Esophagus squamous epithelium (tissue), 5 donors: Measurements from ENCODE around the gene FCHSD2. TPM values are rescaled to one million over a fixed set of nuclear protein-coding genes. Genes with fewer than 3 reads are reported as not detected.
"Not testable (repeated sequence)": the region's sequence is repeated elsewhere in the genome, so short reads cannot be mapped to it uniquely, and the experiment has no call there.

Experiments used
- DNase-seq: peaks from one replicate; lab custom pipeline; 2025; lab: John Stamatoyannopoulos, UW
- H3K27ac ChIP-seq, 4 donors: fragments of 200-600 bp; sonication (generic); one replicate each; pipeline ENCODE4 v1.5.1; 2016 to 2019; ENCODE audit warnings: mild to moderate bottlenecking in 1 of 4
- H3K27me3 ChIP-seq, 4 donors: fragments of 200-600 bp; sonication (generic); 1 replicate in 3 of 4; 2 replicates in 1 of 4; pipeline versions ENCODE4 v1.5.1 to v1.6.0; 2017 to 2021; ENCODE audit warnings: antibody characterized with exemption in 1 of 4
- H3K36me3 ChIP-seq, 3 donors: fragments of 200-600 bp; sonication (generic); one replicate each; pipeline ENCODE4 v1.5.1; 2016 to 2019
- H3K4me1 ChIP-seq, 3 donors: fragments of 200-600 bp; sonication (generic); one replicate each; pipeline ENCODE4 v1.5.1; 2017 to 2019
- H3K4me3 ChIP-seq, 4 donors: fragments of 200-600 bp; sonication (generic); 1 replicate in 3 of 4; 2 replicates in 1 of 4; pipeline ENCODE4 v1.5.1; 2016 to 2019; ENCODE audit warnings: mild to moderate bottlenecking in 2 of 4, moderate library complexity in 1 of 4
- H3K9me3 ChIP-seq, 3 donors: fragments of 200-600 bp; sonication (generic); one replicate each; pipeline ENCODE4 v1.5.1; 2016 to 2019
- POLR2A ChIP-seq, 4 donors: fragments of 450-650 bp; IDR thresholded peaks; one replicate each; pipeline ENCODE4 v1.6.1; 2017; ENCODE audit warnings: antibody characterized with exemption in 4 of 4, mild to moderate bottlenecking in 4 of 4, moderate library complexity in 3 of 4
- WGBS, 2 donors: methylation state at CpG; one replicate each; pipeline ENCODE4 v1.1.5; 2018; 5-methylcytosine and 5-hydroxymethylcytosine counted together
- intact Hi-C: fragments of 100-400 bp; cut with DNase I; formaldehyde crosslinking; loops from one replicate; pipeline ENCODE4 v1.15.0; 2022
- total RNA-seq, 4 donors: library from RNA; depleted of rRNA; stranded (reverse); fragments of >200 nt; gene quantifications; one replicate each; pipeline ENCODE4 v1.1.0, GENCODE V29; 2016
- TF ChIP-seq, protein P1 (sequence below), 6 experiments: fragments of 450-650 bp in 4 of 6; fragments of 200-600 bp in 2 of 6; sonication (generic) in 2 of 6; IDR thresholded peaks; one replicate each; pipeline ENCODE4 v1.5.1; 2016 to 2019; ENCODE audit warnings: antibody characterized with exemption in 6 of 6, mild to moderate bottlenecking in 4 of 6, moderate library complexity in 4 of 6
- donor health status: DM: yes; HTN: yes; CAD: no.

Gene FCHSD2
- total RNA-seq, 4 donors from 2014 or later: 4.1 to 12.8 (median 6.8) TPM

- 52 to 68% methylated on average over 8 of the region's 11 CpGs for WGBS, 2 donors
- intact Hi-C loops: no loop called here
- peak overlapping the region in 2 of 4 donors; percentile 44 to 63 for H3K27ac ChIP-seq
- peaks cover 0 to 75% (median 4%) of the 10 kb centered on the region in 3 donors for H3K36me3 ChIP-seq
- H3K4me3 ChIP-seq: no peak overlapping the region
- H3K4me1 ChIP-seq: peaks cover 6 to 31% (median 16%) of the 10 kb centered on the region in 3 donors
- TF ChIP-seq POLR2A (IDR thresholded peaks at IDR 0.05): no peak
- TF ChIP-seq, protein P1, sequence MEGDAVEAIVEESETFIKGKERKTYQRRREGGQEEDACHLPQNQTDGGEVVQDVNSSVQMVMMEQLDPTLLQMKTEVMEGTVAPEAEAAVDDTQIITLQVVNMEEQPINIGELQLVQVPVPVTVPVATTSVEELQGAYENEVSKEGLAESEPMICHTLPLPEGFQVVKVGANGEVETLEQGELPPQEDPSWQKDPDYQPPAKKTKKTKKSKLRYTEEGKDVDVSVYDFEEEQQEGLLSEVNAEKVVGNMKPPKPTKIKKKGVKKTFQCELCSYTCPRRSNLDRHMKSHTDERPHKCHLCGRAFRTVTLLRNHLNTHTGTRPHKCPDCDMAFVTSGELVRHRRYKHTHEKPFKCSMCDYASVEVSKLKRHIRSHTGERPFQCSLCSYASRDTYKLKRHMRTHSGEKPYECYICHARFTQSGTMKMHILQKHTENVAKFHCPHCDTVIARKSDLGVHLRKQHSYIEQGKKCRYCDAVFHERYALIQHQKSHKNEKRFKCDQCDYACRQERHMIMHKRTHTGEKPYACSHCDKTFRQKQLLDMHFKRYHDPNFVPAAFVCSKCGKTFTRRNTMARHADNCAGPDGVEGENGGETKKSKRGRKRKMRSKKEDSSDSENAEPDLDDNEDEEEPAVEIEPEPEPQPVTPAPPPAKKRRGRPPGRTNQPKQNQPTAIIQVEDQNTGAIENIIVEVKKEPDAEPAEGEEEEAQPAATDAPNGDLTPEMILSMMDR (IDR thresholded peaks at IDR 0.05): no peak
- H3K27me3 ChIP-seq: no peaks in the 10 kb centered on the region
- no peaks in the 10 kb centered on the region for H3K9me3 ChIP-seq
- DNase-seq: no peak
Observed at GRCh38 chr11:72828081-72828567, 314.0 kb downstream of the FCHSD2 start.

- Histone ChIP-seq H3K4me1 (peaks cover 6 to 27% (median 13%) of the 10 kb centered on the region in 3 donors), H3K27ac (peak overlapping the region in 2 of 4 donors; percentile 44 to 63), H3K36me3 (peaks cover 0 to 79% (median 4%) of the 10 kb centered on the region in 3 donors)
- intact Hi-C loops, H3K9me3 ChIP-seq, H3K27me3 ChIP-seq, H3K4me3 ChIP-seq, DNase-seq: not testable (repeated sequence)
- WGBS, 2 donors: 75 to 76% methylated on average over 10 to 11 of the region's 11 CpGs
Observed at GRCh38 chr11:72827656-72828055, 314.5 kb downstream of the FCHSD2 start.

DNA sequence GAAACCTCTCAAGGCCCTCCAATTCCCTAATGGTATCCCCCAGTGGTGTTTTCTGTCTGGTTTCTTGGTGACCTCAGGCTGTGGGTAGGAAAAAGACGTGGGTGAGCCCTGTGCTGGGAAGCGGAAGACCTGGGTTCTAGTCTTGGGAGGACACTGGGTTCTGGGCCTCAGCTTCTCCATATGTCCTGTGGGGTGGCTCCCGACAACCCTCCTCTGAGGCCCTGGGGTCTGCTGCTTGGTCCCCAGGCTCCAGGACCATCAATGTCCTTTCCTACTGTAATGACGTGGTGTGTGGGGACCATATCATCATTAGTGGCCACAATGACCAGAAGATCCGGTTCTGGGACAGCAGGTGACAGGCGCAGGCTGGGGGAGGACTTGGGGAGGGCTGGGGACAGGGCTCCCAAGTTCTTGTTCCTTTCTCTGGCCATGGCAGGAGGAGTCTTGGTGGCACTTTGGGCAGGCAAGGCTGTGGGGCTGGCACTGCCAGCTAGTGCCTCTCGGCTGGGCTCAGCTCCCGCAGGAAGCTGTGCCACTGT lies 315.1 kb downstream of the FCHSD2 start:
- H3K27ac ChIP-seq: peak overlapping the region in 1 of 4 donors; percentile 44
- no peaks in the 10 kb centered on the region for H3K27me3 ChIP-seq
- DNase-seq: no peak
- no peaks in the 10 kb centered on the region for H3K9me3 ChIP-seq
- intact Hi-C loops: no loop called here
- H3K4me1 ChIP-seq: peaks cover 6 to 27% (median 9%) of the 10 kb centered on the region in 3 donors
- 74 to 83% methylated on average over 1 to 7 of the region's 8 CpGs for WGBS, 2 donors
- TF ChIP-seq, protein P1 (IDR thresholded peaks at IDR 0.05): no peak
- TF ChIP-seq POLR2A (IDR thresholded peaks at IDR 0.05): no peak
- H3K4me3 ChIP-seq: no peak overlapping the region
- peaks cover 0 to 83% (median 4%) of the 10 kb centered on the region in 3 donors for H3K36me3 ChIP-seq

- H3K4me1 ChIP-seq: peaks cover 5 to 27% (median 9%) of the 10 kb centered on the region in 3 donors
- H3K4me3 ChIP-seq: no peak overlapping the region
- DNase-seq: no peak
- TF ChIP-seq, protein P1 (IDR thresholded peaks at IDR 0.05): no peak
- TF ChIP-seq POLR2A (IDR thresholded peaks at IDR 0.05): no peak
- peaks cover 0 to 83% (median 4%) of the 10 kb centered on the region in 3 donors for H3K36me3 ChIP-seq
- intact Hi-C loops: no loop called here
- no peaks in the 10 kb centered on the region for H3K9me3 ChIP-seq
- 88 to 96% methylated on average over 6 to 8 of the region's 15 CpGs for whole genome bisulfite sequencing, 2 donors
- H3K27ac ChIP-seq: no peak overlapping the region
- no peaks in the 10 kb centered on the region for H3K27me3 ChIP-seq
Observed at GRCh38 chr11:72826191-72826941, 315.8 kb downstream of the FCHSD2 start.

DNA sequence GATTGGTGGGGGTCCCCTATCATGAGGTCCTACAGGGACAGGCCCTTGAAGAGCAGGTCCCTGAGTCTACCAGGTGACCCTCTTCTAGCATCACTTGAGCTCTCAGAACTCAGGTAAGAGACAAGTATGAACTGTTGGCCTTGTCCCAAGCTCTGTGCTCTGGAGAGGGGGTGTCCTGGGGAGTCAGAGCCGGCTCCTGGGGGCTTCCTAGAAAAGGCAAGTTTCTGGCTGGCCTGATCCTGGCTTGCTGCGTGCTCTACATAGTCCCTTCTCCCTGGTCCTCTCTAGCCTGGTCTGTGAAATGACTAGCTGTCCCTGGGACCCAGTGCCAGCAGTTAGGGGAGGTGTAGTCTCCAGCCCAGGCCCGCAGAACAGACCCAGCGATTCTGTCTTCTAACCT lies 316.5 kb downstream of the FCHSD2 start:
- intact Hi-C loops: no loop called here
- no peak for TF ChIP-seq POLR2A (IDR thresholded peaks at IDR 0.05)
- TF ChIP-seq, protein P1 (IDR thresholded peaks at IDR 0.05): no peak
- peaks cover 12 to 30% (median 16%) of the 10 kb centered on the region in 3 donors for H3K4me1 ChIP-seq
- no peaks in the 10 kb centered on the region for H3K27me3 ChIP-seq
- no peak overlapping the region for H3K27ac ChIP-seq
- WGBS, 2 donors: 56% methylated on average over 2 of the region's 4 CpGs; no CpG with 5 or more reads in 1 of the 2 donors
- DNase-seq: no peak
- peaks cover 0 to 80% (median 4%) of the 10 kb centered on the region in 3 donors for H3K36me3 ChIP-seq
- no peak overlapping the region for H3K4me3 ChIP-seq
- no peaks in the 10 kb centered on the region for H3K9me3 ChIP-seq
